Measurements from ENCODE around the gene FLNB. TPM values are rescaled to one million over a fixed set of nuclear protein-coding genes. Genes with fewer than 3 reads are reported as not detected.
"Not testable (repeated sequence)": the region's sequence is repeated elsewhere in the genome, so short reads cannot be mapped to it uniquely, and the experiment has no call there.

FLNB gene
- polyA plus RNA-seq, 3 donors = 0.47 to 4.0 (median 2.1) TPM

DNA sequence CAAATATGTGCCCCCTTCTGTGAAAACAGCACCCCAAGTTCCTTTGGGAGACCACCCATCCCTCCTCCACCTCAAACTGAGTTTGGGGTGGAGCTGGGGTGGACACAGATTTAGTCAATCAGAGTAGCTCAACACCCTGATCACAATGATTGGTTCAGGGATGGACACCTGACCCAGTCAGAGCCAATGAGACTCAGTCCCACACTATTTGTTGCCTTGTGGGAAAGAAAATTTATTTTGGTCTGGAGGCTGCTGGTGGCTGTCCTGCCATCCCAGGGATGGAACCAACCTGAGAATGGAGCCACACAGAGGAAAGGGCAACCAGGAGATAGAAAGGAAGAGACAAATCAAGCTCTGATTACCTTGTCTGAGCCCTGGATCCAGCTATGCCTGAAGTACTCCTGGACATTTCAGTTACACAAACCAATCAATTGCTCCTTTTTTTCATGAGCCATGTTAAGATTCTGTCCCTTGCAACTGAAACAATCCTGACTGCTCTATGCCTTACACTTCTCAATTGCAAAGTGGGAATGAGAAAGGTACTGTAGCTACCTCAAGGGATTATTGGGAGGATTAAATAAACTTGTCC, 192.0 kb downstream of the FLNB start:
- no peak for DNase-seq
- H3K27ac Mint-ChIP-seq = no peak overlapping the region
- H3K36me3 ChIP-seq (replicated peaks in 1 of 2; ENCODE audit: control insufficient read depth in 1 of 2, insufficient read depth in 2 of 2, low read length in 2 of 2) = no peaks in the 10 kb centered on the region
- intact Hi-C loops (cut with micrococcal nuclease) = no loop called here
- TF ChIP-seq, protein P1, sequence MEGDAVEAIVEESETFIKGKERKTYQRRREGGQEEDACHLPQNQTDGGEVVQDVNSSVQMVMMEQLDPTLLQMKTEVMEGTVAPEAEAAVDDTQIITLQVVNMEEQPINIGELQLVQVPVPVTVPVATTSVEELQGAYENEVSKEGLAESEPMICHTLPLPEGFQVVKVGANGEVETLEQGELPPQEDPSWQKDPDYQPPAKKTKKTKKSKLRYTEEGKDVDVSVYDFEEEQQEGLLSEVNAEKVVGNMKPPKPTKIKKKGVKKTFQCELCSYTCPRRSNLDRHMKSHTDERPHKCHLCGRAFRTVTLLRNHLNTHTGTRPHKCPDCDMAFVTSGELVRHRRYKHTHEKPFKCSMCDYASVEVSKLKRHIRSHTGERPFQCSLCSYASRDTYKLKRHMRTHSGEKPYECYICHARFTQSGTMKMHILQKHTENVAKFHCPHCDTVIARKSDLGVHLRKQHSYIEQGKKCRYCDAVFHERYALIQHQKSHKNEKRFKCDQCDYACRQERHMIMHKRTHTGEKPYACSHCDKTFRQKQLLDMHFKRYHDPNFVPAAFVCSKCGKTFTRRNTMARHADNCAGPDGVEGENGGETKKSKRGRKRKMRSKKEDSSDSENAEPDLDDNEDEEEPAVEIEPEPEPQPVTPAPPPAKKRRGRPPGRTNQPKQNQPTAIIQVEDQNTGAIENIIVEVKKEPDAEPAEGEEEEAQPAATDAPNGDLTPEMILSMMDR (IDR thresholded peaks at IDR 0.05) = no peak
- no peaks in the 10 kb centered on the region for H3K79me2 ChIP-seq (ENCODE audit: insufficient read depth, low read length)
- H3K9ac ChIP-seq (ENCODE audit: insufficient read depth, low read length, poor library complexity, severe bottlenecking) = no peak overlapping the region
- no peaks in the 10 kb centered on the region for H3K9me3 ChIP-seq (replicated peaks in 1 of 2; ENCODE audit: control insufficient read depth in 1 of 2, insufficient read depth in 1 of 2, low read length in 2 of 2)
- H3K27me3 Mint-ChIP-seq (ENCODE audit: low read depth in 3 of 3) = peaks cover 0 to 2% (median 0%) of the 10 kb centered on the region in 3 donors
- peaks cover 21 to 22% of the 10 kb centered on the region in 2 donors for H3K4me1 ChIP-seq (ENCODE audit: control insufficient read depth in 1 of 2, insufficient read depth in 2 of 2, low read length in 2 of 2)
- H3K4me3 ChIP-seq (replicated peaks in 1 of 3; ENCODE audit: low read depth in 2 of 3, low read length in 3 of 3) = no peak overlapping the region
- H3K27me3 ChIP-seq (ENCODE audit: control insufficient read depth in 2 of 2, insufficient read depth in 2 of 2, low read length in 2 of 2) = no peaks in the 10 kb centered on the region
- peaks cover 0 to 10% (median 4%) of the 10 kb centered on the region in 7 donors for H3K9me3 Mint-ChIP-seq
- no peak overlapping the region for H3K27ac ChIP-seq (ENCODE audit: low read depth in 1 of 2, low read length in 2 of 2)
- no peaks in the 10 kb centered on the region for H3K36me3 Mint-ChIP-seq
- H3K4me2 ChIP-seq (replicated peaks; ENCODE audit: extremely low read depth, low read length, poor library complexity, severe bottlenecking) = no peak overlapping the region
- H3K4me3 Mint-ChIP-seq = no peak overlapping the region
- no peak overlapping the region for H2AFZ ChIP-seq (ENCODE audit: insufficient read depth, low read depth, low read length, poor library complexity, severe bottlenecking)
- peaks cover 23% of the 10 kb centered on the region for H3K4me1 Mint-ChIP-seq
- no peaks in the 10 kb centered on the region for H4K20me1 ChIP-seq (ENCODE audit: insufficient read depth, low read length)

DNA sequence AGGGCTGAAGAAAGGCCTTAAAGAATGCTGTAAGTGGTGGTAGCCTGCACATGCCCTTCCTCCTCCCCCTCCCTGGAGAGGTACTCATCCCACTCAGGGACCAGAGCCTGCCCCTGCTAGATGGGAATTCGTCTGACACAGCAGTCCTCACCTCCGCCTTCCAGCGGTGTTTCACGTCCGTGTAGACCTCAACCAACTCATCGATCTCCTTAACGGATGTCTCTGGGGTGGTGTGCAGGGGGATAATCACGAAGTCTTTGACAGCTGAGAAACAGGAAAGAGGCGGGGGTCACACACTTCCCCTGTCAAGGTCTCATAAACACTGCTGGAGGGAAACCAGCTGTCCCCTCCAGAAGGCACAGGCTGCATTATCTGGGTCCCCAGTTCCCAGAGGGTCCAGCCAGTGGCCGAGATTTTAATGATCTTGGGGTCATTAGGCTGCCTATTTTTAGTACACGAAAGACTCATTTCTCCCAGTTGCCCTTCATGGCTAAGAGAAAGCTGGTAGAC, 192.7 kb downstream of the FLNB start:
- Mint-ChIP-seq H3K27ac (no peak overlapping the region), H3K27me3 (ENCODE audit: low read depth in 3 of 3) (peaks cover 0 to 5% (median 2%) of the 10 kb centered on the region in 3 donors), H3K4me1 (peaks cover 23% of the 10 kb centered on the region), H3K4me3 (peak overlapping the region in 1 of 2 donors; percentile 30), H3K9me3 (peaks cover 0 to 10% (median 4%) of the 10 kb centered on the region in 7 donors), H3K36me3 (no peaks in the 10 kb centered on the region)
- Histone ChIP-seq H4K20me1 (ENCODE audit: insufficient read depth, low read length) (no peaks in the 10 kb centered on the region), H3K79me2 (ENCODE audit: insufficient read depth, low read length) (no peaks in the 10 kb centered on the region), H3K4me2 (replicated peaks; ENCODE audit: extremely low read depth, low read length, poor library complexity, severe bottlenecking) (no peak overlapping the region), H3K9ac (ENCODE audit: insufficient read depth, low read length, poor library complexity, severe bottlenecking) (peak overlapping the region; percentile 30), H3K4me3 (replicated peaks in 1 of 3; ENCODE audit: low read depth in 2 of 3, low read length in 3 of 3) (no peak overlapping the region), H3K4me1 (ENCODE audit: control insufficient read depth in 1 of 2, insufficient read depth in 2 of 2, low read length in 2 of 2) (peaks cover 20 to 22% of the 10 kb centered on the region in 2 donors), H2AFZ (ENCODE audit: insufficient read depth, low read depth, low read length, poor library complexity, severe bottlenecking) (no peak overlapping the region), H3K36me3 (replicated peaks in 1 of 2; ENCODE audit: control insufficient read depth in 1 of 2, insufficient read depth in 2 of 2, low read length in 2 of 2) (no peaks in the 10 kb centered on the region), H3K27me3 (ENCODE audit: control insufficient read depth in 2 of 2, insufficient read depth in 2 of 2, low read length in 2 of 2) (no peaks in the 10 kb centered on the region), H3K9me3 (replicated peaks in 1 of 2; ENCODE audit: control insufficient read depth in 1 of 2, insufficient read depth in 1 of 2, low read length in 2 of 2) (no peaks in the 10 kb centered on the region), H3K27ac (ENCODE audit: low read depth in 1 of 2, low read length in 2 of 2) (no peak overlapping the region)
- 7% methylated on average over 3 of the region's 11 CpGs for WGBS (ENCODE audit: insufficient coverage)
- TF ChIP-seq, protein P1 (IDR thresholded peaks at IDR 0.05) = no peak
- intact Hi-C loops (cut with micrococcal nuclease) = no loop called here
- no peak for DNase-seq

DNA sequence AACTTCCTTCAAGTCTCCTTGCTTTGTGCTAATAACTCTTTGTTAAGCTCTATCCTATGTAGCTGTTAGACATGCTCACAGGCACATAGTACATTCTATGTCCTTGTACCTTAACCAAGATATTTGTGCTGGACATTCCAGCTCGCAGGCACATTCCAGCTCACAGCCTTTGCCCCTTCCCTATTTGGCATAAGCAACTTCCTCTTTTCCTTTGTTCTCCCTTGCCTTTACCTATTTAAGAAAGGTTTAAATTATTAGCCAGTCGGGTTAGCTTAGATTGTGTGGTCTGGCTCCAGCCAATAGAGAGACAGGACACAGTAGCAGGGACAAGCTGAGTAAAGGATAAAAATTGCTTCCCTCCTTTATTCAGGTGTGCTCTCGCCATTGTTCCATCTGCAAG, 193.2 kb downstream of the FLNB start:
- H2AFZ ChIP-seq (ENCODE audit: insufficient read depth, low read depth, low read length, poor library complexity, severe bottlenecking); H3K4me2 ChIP-seq (replicated peaks; ENCODE audit: extremely low read depth, low read length, poor library complexity, severe bottlenecking); H3K36me3 ChIP-seq (replicated peaks in 1 of 2; ENCODE audit: control insufficient read depth in 1 of 2, insufficient read depth in 2 of 2, low read length in 2 of 2); H3K4me3 Mint-ChIP-seq; H3K9me3 ChIP-seq (replicated peaks in 1 of 2; ENCODE audit: control insufficient read depth in 1 of 2, insufficient read depth in 1 of 2, low read length in 2 of 2); H3K27me3 ChIP-seq (ENCODE audit: control insufficient read depth in 2 of 2, insufficient read depth in 2 of 2, low read length in 2 of 2); H4K20me1 ChIP-seq (ENCODE audit: insufficient read depth, low read length); H3K27me3 Mint-ChIP-seq (ENCODE audit: low read depth in 3 of 3); H3K9ac ChIP-seq (ENCODE audit: insufficient read depth, low read length, poor library complexity, severe bottlenecking); H3K4me3 ChIP-seq (replicated peaks in 1 of 3; ENCODE audit: low read depth in 2 of 3, low read length in 3 of 3); H3K79me2 ChIP-seq (ENCODE audit: insufficient read depth, low read length); H3K36me3 Mint-ChIP-seq; intact Hi-C loops (cut with micrococcal nuclease); H3K27ac ChIP-seq (ENCODE audit: low read depth in 1 of 2, low read length in 2 of 2): not testable (repeated sequence)
- no CpG with 5 or more reads among the region's 3 CpGs for WGBS (ENCODE audit: insufficient coverage)
- peaks cover 15 to 18% of the 10 kb centered on the region in 2 donors for H3K4me1 ChIP-seq (ENCODE audit: control insufficient read depth in 1 of 2, insufficient read depth in 2 of 2, low read length in 2 of 2)
- H3K27ac Mint-ChIP-seq = peak overlapping the region in 2 of 7 donors; percentile 32 to 61
- peaks cover 0 to 10% (median 4%) of the 10 kb centered on the region in 7 donors for H3K9me3 Mint-ChIP-seq
- DNase-seq = peak in 2 of 3 donors; percentile 23 to 39
- H3K4me1 Mint-ChIP-seq = peaks cover 23% of the 10 kb centered on the region
